SU-DHL-6 (cell line): Measurements from ENCODE around the gene OR5A1.

ENCODE experiments used
- H2AFZ ChIP-seq: fragments of 200-600 bp; sonication (generic); 2 replicates; pipeline ENCODE4 v1.6.1; 2014; ENCODE audit warnings: low read depth, mild to moderate bottlenecking, moderate library complexity, mixed read lengths, antibody characterized with exemption, low read length; ENCODE audit not compliant: severe bottlenecking
- H3F3A ChIP-seq: fragments of 200-600 bp; shearing (Covaris generic); 2 replicates; pipeline ENCODE4 v1.6.0; 2016; ENCODE audit warnings: antibody characterized with exemption, mild to moderate bottlenecking; ENCODE audit not compliant: insufficient read depth
- H3K27ac ChIP-seq: fragments of 200-600 bp; sonication (generic); 2 replicates; pipeline ENCODE4 v1.5.1; 2016; ENCODE audit warnings: low read depth, mild to moderate bottlenecking, low read length, moderate library complexity, mixed read lengths
- H3K27me3 ChIP-seq: fragments of 200-600 bp; sonication (generic), shearing (Covaris generic); 2 replicates; pipeline ENCODE4 v1.6.0; 2014; ENCODE audit warnings: mild to moderate bottlenecking, low read length
- H3K36me3 ChIP-seq: fragments of 200-600 bp; sonication (generic); 2 replicates; pipeline ENCODE4 v1.6.1; 2014; ENCODE audit warnings: mild to moderate bottlenecking, low read length, mixed read lengths
- H3K4me2 ChIP-seq: fragments of 300-600, 200-600 bp; shearing (Covaris generic), sonication (generic); 2 replicates; pipeline ENCODE4 v1.6.0; 2014; ENCODE audit warnings: low read length, low read depth, mild to moderate bottlenecking; ENCODE audit not compliant: poor library complexity, severe bottlenecking
- H3K4me3 ChIP-seq: fragments of 200-600 bp; sonication (generic); 2 replicates; pipeline ENCODE4 v1.5.1; 2014; ENCODE audit warnings: antibody characterized with exemption, low read length, mild to moderate bottlenecking, mixed read lengths; ENCODE audit not compliant: insufficient read depth, poor library complexity, severe bottlenecking
- H3K79me2 ChIP-seq: fragments of 200-600 bp; sonication (generic); 2 replicates; pipeline ENCODE4 v1.6.1; 2014; ENCODE audit warnings: mild to moderate bottlenecking, low read length, moderate library complexity; ENCODE audit not compliant: insufficient read depth
- H3K9ac ChIP-seq: fragments of 200-600 bp; sonication (generic); 2 replicates; pipeline ENCODE4 v1.7.0; 2014; ENCODE audit warnings: mild to moderate bottlenecking, low read length
- H3K9me2 ChIP-seq: fragments of 200-600 bp; sonication (generic); replicated peaks from 2 replicates; pipeline ENCODE4 v1.6.1; 2014; ENCODE audit warnings: low read length; ENCODE audit not compliant: insufficient read depth
- H3K9me3 ChIP-seq: fragments of 200-600 bp; sonication (generic); 2 replicates; pipeline ENCODE4 v1.6.1; 2014; ENCODE audit warnings: low read length, mixed read lengths; ENCODE audit not compliant: insufficient read depth
- H4K20me1 ChIP-seq: fragments of 200-600 bp; sonication (generic); 2 replicates; pipeline ENCODE4 v1.6.1; 2014; ENCODE audit warnings: low read depth, mild to moderate bottlenecking, antibody characterized with exemption, low read length, moderate library complexity, mixed read lengths
- CTCF ChIP-seq: fragments of 200-600 bp; sonication (generic); IDR thresholded peaks from one replicate; pipeline ENCODE4 v1.5.1; 2017; ENCODE audit warnings: antibody characterized with exemption, mild to moderate bottlenecking, low read length, moderate library complexity; ENCODE audit not compliant: insufficient read depth, poor library complexity, severe bottlenecking
- EZH2phosphoT487 ChIP-seq: fragments of 200-600 bp; sonication (generic), shearing (Covaris generic); conservative IDR thresholded peaks from 2 replicates; pipeline ENCODE4 v1.6.1; 2018; ENCODE audit warnings: mild to moderate bottlenecking, antibody characterized with exemption, low read length, moderate library complexity, mixed read lengths

Gene OR5A1

GRCh38 chr11:59401262-59401552 is 35.1 kb upstream of the OR5A1 start:
- 0 out of 2 replicates have a peak, but pooled peaks cover 3% of the 10 kb centered on the region for H3K36me3 ChIP-seq
- H3F3A ChIP-seq: no peaks in the 10 kb centered on the region
- H3K27me3 ChIP-seq: no peaks in the 10 kb centered on the region
- no peak overlapping the region for H3K27ac ChIP-seq
- H3K9me2 ChIP-seq: no peaks in the 10 kb centered on the region
- no peak overlapping the region for H3K9ac ChIP-seq
- H2AFZ ChIP-seq: no peak overlapping the region
- no peak overlapping the region for H3K4me2 ChIP-seq
- H3K4me3 ChIP-seq: no peak overlapping the region
- no peaks in the 10 kb centered on the region for H3K79me2 ChIP-seq
- no peaks in the 10 kb centered on the region for H4K20me1 ChIP-seq
- H3K9me3 ChIP-seq: peaks cover 14% of the 10 kb centered on the region; the same call in 1 of the 2 replicates
- TF ChIP-seq EZH2phosphoT487 (no peak), CTCF (no peak)

- no peaks in the 10 kb centered on the region for H3F3A ChIP-seq
- H3K9me2 ChIP-seq: no peaks in the 10 kb centered on the region
- H3K79me2 ChIP-seq: no peaks in the 10 kb centered on the region
- TF ChIP-seq CTCF (no peak), EZH2phosphoT487 (no peak)
- no peak overlapping the region for H3K4me3 ChIP-seq
- peaks cover 20% of the 10 kb centered on the region; the same call in 1 of the 2 replicates for H3K9me3 ChIP-seq
- 0 out of 2 replicates have a peak, but pooled peaks cover 3% of the 10 kb centered on the region for H3K36me3 ChIP-seq
- H3K27me3 ChIP-seq: no peaks in the 10 kb centered on the region
- H4K20me1 ChIP-seq: no peaks in the 10 kb centered on the region
- H3K9ac ChIP-seq: no peak overlapping the region
- H2AFZ ChIP-seq: no peak overlapping the region
- H3K4me2 ChIP-seq: no peak overlapping the region
- no peak overlapping the region for H3K27ac ChIP-seq
Measured at GRCh38 chr11:59403546-59403945, 32.7 kb upstream of the OR5A1 start.

- no peak overlapping the region for H2AFZ ChIP-seq
- H3K9me3 ChIP-seq: peaks cover 23% of the 10 kb centered on the region; the same call in 1 of the 2 replicates
- H3K4me2 ChIP-seq: no peak overlapping the region
- H3K4me3 ChIP-seq: no peak overlapping the region
- no peaks in the 10 kb centered on the region for H3K79me2 ChIP-seq
- H3K9me2 ChIP-seq: no peaks in the 10 kb centered on the region
- H3K27ac ChIP-seq: no peak overlapping the region
- H3K36me3 ChIP-seq: no peaks in the 10 kb centered on the region
- no peaks in the 10 kb centered on the region for H4K20me1 ChIP-seq
- H3K9ac ChIP-seq: no peak overlapping the region
- no peaks in the 10 kb centered on the region for H3K27me3 ChIP-seq
- no peaks in the 10 kb centered on the region for H3F3A ChIP-seq
- TF ChIP-seq EZH2phosphoT487 (no peak), CTCF (no peak)
Measured at GRCh38 chr11:59413646-59414045, 22.6 kb upstream of the OR5A1 start.
